ENCODE results near the gene RPS16.

GRCh38 chr19:39416152-39417120 lies 19.3 kb downstream of the RPS16 start:
- no peak for TF ChIP-seq CTCF (conservative IDR thresholded peaks at IDR 0.05 in 1 of 2, IDR thresholded peaks at IDR 0.05 in 1 of 2; ENCODE audit: extremely low read depth in 1 of 2, insufficient read depth in 1 of 2, low read depth in 1 of 2, low read length in 2 of 2)
- TF ChIP-seq EZH2 (IDR thresholded peaks at IDR 0.05; ENCODE audit: borderline replicate concordance, low read length) = no peak

All from mammary epithelial cell (primary cell).